ENCODE results near the gene GRAMD4. TPM values are rescaled to one million over a fixed set of nuclear protein-coding genes. Genes with fewer than 3 reads are reported as not detected.
A peak's percentile ranks its signal among the peaks of the same experiment; 100 is the strongest.

The GRAMD4 gene
- total RNA-seq, 1 experiment from 2014 or later: 19.8 TPM

DNA sequence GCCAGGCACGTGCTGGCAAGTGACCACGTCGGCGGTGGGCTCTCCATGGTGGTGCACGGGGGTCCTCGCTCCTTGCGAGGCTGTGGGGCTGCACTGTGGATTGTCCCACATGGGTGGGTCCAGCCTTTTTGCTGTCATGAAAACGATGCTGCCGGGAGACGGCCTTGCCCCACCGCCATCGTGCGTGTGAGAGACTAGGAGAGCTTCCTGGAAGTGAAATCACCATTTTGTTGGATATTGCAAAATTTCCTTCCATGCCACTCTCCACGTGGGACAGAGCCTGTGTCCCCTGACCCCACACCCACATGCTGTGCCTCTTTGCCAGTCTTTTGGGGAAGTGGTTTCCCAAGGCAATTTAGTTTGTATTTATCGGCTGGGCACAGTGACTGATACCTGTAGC is 18.2 kb upstream of the GRAMD4 start:
- H4K91ac ChIP-seq (ENCODE audit: insufficient read length, low read depth, low read length): no peak overlapping the region
- H2BK15ac ChIP-seq (ENCODE audit: low read depth, low read length): no peak overlapping the region
- no peak overlapping the region for H3K56ac ChIP-seq (ENCODE audit: insufficient read length, low read depth, low read length)
- H3K14ac ChIP-seq (ENCODE audit: insufficient read depth, low read length): no peak overlapping the region
- no peaks in the 10 kb centered on the region for H4K20me1 ChIP-seq (ENCODE audit: control insufficient read depth, insufficient read depth, insufficient read length)
- no peak overlapping the region for H2BK5ac ChIP-seq (ENCODE audit: insufficient read length, low read length)
- no peak overlapping the region for H3K18ac ChIP-seq (ENCODE audit: insufficient read length, low read depth, low read length)
- H3K79me2 ChIP-seq (ENCODE audit: insufficient read depth, low read length): no peaks in the 10 kb centered on the region
- no peak overlapping the region for H4K5ac ChIP-seq (ENCODE audit: insufficient read length, low read depth, low read length)
- no peak for DNase-seq
- H3K27me3 ChIP-seq (ENCODE audit: insufficient read depth, low read length): no peaks in the 10 kb centered on the region
- no peak overlapping the region for H2BK20ac ChIP-seq (ENCODE audit: low read depth, low read length, poor library complexity, severe bottlenecking)
- no peak overlapping the region for H2BK120ac ChIP-seq (ENCODE audit: low read depth, low read length, poor library complexity, severe bottlenecking)
- peaks cover 0 to 4% (median 0%) of the 10 kb centered on the region in 3 experiments; a peak in 2 of 7 replicates for H3K36me3 Mint-ChIP-seq (ENCODE audit: insufficient read depth in 1 of 3, low read depth in 3 of 3)
- no peak overlapping the region for H2AK5ac ChIP-seq (ENCODE audit: insufficient read length, low read length)
- peaks cover 10 to 11% of the 10 kb centered on the region in 2 experiments for H3K4me1 Mint-ChIP-seq
- H2AFZ ChIP-seq (ENCODE audit: low read length): no peak overlapping the region
- no peaks in the 10 kb centered on the region for H3K79me1 ChIP-seq (ENCODE audit: insufficient read depth, low read depth, low read length, poor library complexity, severe bottlenecking)
- peaks cover 2% of the 10 kb centered on the region; the same call in 1 of the 2 replicates for H3K4me1 ChIP-seq (ENCODE audit: insufficient read depth, low read length)
- no peak overlapping the region for H3K27ac ChIP-seq (ENCODE audit: insufficient read length, low read depth, low read length)
- peak overlapping the region in 1 of 3 experiments; percentile 70; a peak in 1 of 7 replicates for H3K27ac Mint-ChIP-seq
- no peak overlapping the region for H4K8ac ChIP-seq (replicated peaks; ENCODE audit: insufficient read length, low read depth, low read length)
- no peak overlapping the region for H2BK12ac ChIP-seq (ENCODE audit: insufficient read length, low read depth, low read length)
- H3K27me3 Mint-ChIP-seq (ENCODE audit: low read depth): no peaks in the 10 kb centered on the region
- TF ChIP-seq, protein P1, sequence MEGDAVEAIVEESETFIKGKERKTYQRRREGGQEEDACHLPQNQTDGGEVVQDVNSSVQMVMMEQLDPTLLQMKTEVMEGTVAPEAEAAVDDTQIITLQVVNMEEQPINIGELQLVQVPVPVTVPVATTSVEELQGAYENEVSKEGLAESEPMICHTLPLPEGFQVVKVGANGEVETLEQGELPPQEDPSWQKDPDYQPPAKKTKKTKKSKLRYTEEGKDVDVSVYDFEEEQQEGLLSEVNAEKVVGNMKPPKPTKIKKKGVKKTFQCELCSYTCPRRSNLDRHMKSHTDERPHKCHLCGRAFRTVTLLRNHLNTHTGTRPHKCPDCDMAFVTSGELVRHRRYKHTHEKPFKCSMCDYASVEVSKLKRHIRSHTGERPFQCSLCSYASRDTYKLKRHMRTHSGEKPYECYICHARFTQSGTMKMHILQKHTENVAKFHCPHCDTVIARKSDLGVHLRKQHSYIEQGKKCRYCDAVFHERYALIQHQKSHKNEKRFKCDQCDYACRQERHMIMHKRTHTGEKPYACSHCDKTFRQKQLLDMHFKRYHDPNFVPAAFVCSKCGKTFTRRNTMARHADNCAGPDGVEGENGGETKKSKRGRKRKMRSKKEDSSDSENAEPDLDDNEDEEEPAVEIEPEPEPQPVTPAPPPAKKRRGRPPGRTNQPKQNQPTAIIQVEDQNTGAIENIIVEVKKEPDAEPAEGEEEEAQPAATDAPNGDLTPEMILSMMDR (conservative IDR thresholded peaks at IDR 0.05): no peak
- H3K4me2 ChIP-seq (ENCODE audit: insufficient read depth, insufficient read length, low read length): no peak overlapping the region
- H3K9me3 Mint-ChIP-seq: no peaks in the 10 kb centered on the region; a peak in 1 of 5 replicates
- H3K23me2 ChIP-seq (ENCODE audit: insufficient read length, low read depth, low read length, poor library complexity, severe bottlenecking): no peaks in the 10 kb centered on the region
- H3K9ac ChIP-seq (ENCODE audit: extremely low read depth, insufficient read length, low read length): no peak overlapping the region
- no peak overlapping the region for H3K4ac ChIP-seq (ENCODE audit: low read depth, low read length)
- no peak overlapping the region for H3T11ph ChIP-seq (ENCODE audit: low read length)
- H3K4me3 Mint-ChIP-seq: no peak overlapping the region
- H3K9me3 ChIP-seq (ENCODE audit: control insufficient read depth, low read depth, low read length): no peaks in the 10 kb centered on the region
- no CpG with 5 or more reads among the region's 15 CpGs for WGBS (ENCODE audit: extremely low coverage, insufficient read length, low lambda C conversion rate)
- no peak overlapping the region for H3K23ac ChIP-seq (ENCODE audit: insufficient read length, low read depth, low read length)

Data from H9 (cell line).